Measurements from ENCODE around the gene TRIM25. TPM values are rescaled to one million over a fixed set of nuclear protein-coding genes. Genes with fewer than 3 reads are reported as not detected.

TRIM25 gene
- total and polyA plus RNA-seq, 2 of the 8 experiments (the other 6 are each of a cell fraction or from before 2014, with no cell fraction given), result 16.6 to 38.9 TPM

DNA sequence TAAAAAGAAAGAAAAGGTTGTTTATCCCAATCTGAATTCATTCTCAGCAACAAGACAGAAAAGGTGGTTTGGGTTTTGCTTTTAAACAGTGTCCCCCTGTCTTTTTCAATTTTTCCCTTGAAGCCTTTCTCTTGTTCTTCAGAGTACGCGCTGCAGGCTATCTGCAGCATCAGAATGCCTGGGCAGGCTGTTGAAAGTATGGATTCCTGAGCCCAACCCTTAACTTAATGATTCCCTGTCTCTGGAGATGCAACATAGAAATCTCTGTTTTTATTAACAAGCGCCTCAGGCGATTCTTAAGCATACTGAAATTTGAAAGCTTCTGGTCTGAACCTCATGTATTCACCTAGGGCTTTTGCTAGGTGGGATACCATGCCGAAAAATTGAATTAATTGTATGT lies 47.8 kb downstream of the TRIM25 start:
- H4K8ac ChIP-seq (ENCODE audit: extremely low read depth, insufficient read depth, low read length), result no peak overlapping the region
- DNase-seq (ENCODE audit: low read depth in 1 of 2, low spot score in 2 of 2), result no peak
- no peak for FAIRE-seq
- no peak overlapping the region for H4K91ac ChIP-seq (replicated peaks; ENCODE audit: insufficient read length, low read length)
- H3K27ac ChIP-seq (ENCODE audit: low read depth, low read length), result no peak overlapping the region
- no peak overlapping the region for H2BK5ac ChIP-seq (ENCODE audit: low read depth, low read length)
- no peaks in the 10 kb centered on the region for H3K4me1 ChIP-seq (replicated peaks in 1 of 4; ENCODE audit: control insufficient read depth in 3 of 4, insufficient read depth in 4 of 4, low read length in 3 of 4)
- H3K79me2 ChIP-seq (ENCODE audit: control insufficient read depth in 1 of 2, insufficient read depth in 2 of 2, low read length in 2 of 2), result no peaks in the 10 kb centered on the region
- H3K9me3 ChIP-seq (ENCODE audit: insufficient read depth in 2 of 2, low read depth in 1 of 2, low read length in 1 of 2), result no peaks in the 10 kb centered on the region
- no peak overlapping the region for H2BK120ac ChIP-seq (replicated peaks; ENCODE audit: low read depth, low read length)
- H3K14ac ChIP-seq (ENCODE audit: insufficient read length), result no peak overlapping the region
- H3K23me2 ChIP-seq (ENCODE audit: low read depth, low read length), result no peaks in the 10 kb centered on the region
- no peak overlapping the region for H4K5ac ChIP-seq (ENCODE audit: insufficient read length, low read depth, low read length)
- H3K56ac ChIP-seq (replicated peaks; ENCODE audit: insufficient read length, low read depth, low read length), result no peak overlapping the region
- 93% methylated on average over 5 of the region's 5 CpGs; no CpG with 5 or more reads in 1 of the 2 experiments for WGBS, 2 experiments (ENCODE audit: extremely low coverage in 1 of 2, insufficient coverage in 1 of 2, insufficient read length in 1 of 2, insufficient replicate concordance in 2 of 2, low coverage in 1 of 2, low lambda C conversion rate in 2 of 2, missing lambda C conversion rate in 1 of 2)
- no peaks in the 10 kb centered on the region for H4K20me1 ChIP-seq (replicated peaks in 1 of 2; ENCODE audit: control insufficient read depth in 1 of 2, insufficient read depth in 2 of 2, low read length in 2 of 2)
- H2BK12ac ChIP-seq (ENCODE audit: low read depth, low read length), result no peak overlapping the region
- no peaks in the 10 kb centered on the region for H3K79me1 ChIP-seq (ENCODE audit: low read depth, low read length)
- H3K23ac ChIP-seq (ENCODE audit: insufficient read length), result no peak overlapping the region
- no peak overlapping the region for H3K4me3 ChIP-seq (ENCODE audit: extremely low read depth in 1 of 4, insufficient read depth in 2 of 4, low read depth in 3 of 4, low read length in 4 of 4)
- H3K36me3 ChIP-seq (ENCODE audit: control insufficient read depth in 2 of 4, insufficient read depth in 4 of 4, low read length in 3 of 4), result peaks cover 0 to 6% (median 3%) of the 10 kb centered on the region in 4 experiments; a peak in 5 of 8 replicates
- no peaks in the 10 kb centered on the region for H3K27me3 ChIP-seq (replicated peaks in 1 of 4; ENCODE audit: control insufficient read depth in 3 of 4, extremely low read depth in 1 of 4, insufficient read depth in 3 of 4, low read length in 3 of 4)
- POLR2A ChIA-PET (ENCODE audit: partially characterized antibody), result interaction anchor here (1.2 kb wide), 1 partner anchor 16 kb away, joined by 3 read pairs; no protein-coding TSS in a partner anchor
- H2AFZ ChIP-seq (ENCODE audit: low read length), result no peak overlapping the region
- CTCF ChIA-PET (ENCODE audit: partially characterized antibody), result interaction anchor here (1.0 to 1.5 kb wide), 2 partner anchors 46 to 80 kb away, joined by 3 to 4 read pairs; no protein-coding TSS in a partner anchor
- H2AK5ac ChIP-seq (ENCODE audit: low read depth, low read length), result no peak overlapping the region
- H3K18ac ChIP-seq (ENCODE audit: extremely low read depth, low read length), result no peak overlapping the region
- no peak overlapping the region for H3K4ac ChIP-seq (replicated peaks; ENCODE audit: insufficient read length, low read depth, low read length)
- no peak overlapping the region for H2BK15ac ChIP-seq (ENCODE audit: low read length)
- no peak overlapping the region for H3K9ac ChIP-seq (replicated peaks in 1 of 4; ENCODE audit: extremely low read depth in 1 of 4, low read depth in 3 of 4, low read length in 3 of 4)
- H3K4me2 ChIP-seq (ENCODE audit: insufficient read depth in 1 of 2, low read depth in 2 of 2, low read length in 2 of 2), result no peak overlapping the region
- no peak overlapping the region for H2BK20ac ChIP-seq (ENCODE audit: low read length)
- TF ChIP-seq BCL11A (IDR thresholded peaks at IDR 0.05; ENCODE audit: low read depth in 2 of 2, low read length in 2 of 2), result no peak
- TF ChIP-seq, protein P1, sequence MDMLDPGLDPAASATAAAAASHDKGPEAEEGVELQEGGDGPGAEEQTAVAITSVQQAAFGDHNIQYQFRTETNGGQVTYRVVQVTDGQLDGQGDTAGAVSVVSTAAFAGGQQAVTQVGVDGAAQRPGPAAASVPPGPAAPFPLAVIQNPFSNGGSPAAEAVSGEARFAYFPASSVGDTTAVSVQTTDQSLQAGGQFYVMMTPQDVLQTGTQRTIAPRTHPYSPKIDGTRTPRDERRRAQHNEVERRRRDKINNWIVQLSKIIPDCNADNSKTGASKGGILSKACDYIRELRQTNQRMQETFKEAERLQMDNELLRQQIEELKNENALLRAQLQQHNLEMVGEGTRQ (IDR thresholded peaks at IDR 0.05; ENCODE audit: low read length), result no peak
- TF ChIP-seq, protein P2, sequence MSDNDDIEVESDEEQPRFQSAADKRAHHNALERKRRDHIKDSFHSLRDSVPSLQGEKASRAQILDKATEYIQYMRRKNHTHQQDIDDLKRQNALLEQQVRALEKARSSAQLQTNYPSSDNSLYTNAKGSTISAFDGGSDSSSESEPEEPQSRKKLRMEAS (IDR thresholded peaks at IDR 0.05), result no peak
- TF ChIP-seq MAFK (IDR thresholded peaks at IDR 0.05; ENCODE audit: low read depth, low read length), result no peak
- TF ChIP-seq CREB1 (IDR thresholded peaks at IDR 0.05), result no peak
- TF ChIP-seq YY1 (IDR thresholded peaks at IDR 0.05; ENCODE audit: low read depth, low read length), result no peak
- TF ChIP-seq, protein P3, sequence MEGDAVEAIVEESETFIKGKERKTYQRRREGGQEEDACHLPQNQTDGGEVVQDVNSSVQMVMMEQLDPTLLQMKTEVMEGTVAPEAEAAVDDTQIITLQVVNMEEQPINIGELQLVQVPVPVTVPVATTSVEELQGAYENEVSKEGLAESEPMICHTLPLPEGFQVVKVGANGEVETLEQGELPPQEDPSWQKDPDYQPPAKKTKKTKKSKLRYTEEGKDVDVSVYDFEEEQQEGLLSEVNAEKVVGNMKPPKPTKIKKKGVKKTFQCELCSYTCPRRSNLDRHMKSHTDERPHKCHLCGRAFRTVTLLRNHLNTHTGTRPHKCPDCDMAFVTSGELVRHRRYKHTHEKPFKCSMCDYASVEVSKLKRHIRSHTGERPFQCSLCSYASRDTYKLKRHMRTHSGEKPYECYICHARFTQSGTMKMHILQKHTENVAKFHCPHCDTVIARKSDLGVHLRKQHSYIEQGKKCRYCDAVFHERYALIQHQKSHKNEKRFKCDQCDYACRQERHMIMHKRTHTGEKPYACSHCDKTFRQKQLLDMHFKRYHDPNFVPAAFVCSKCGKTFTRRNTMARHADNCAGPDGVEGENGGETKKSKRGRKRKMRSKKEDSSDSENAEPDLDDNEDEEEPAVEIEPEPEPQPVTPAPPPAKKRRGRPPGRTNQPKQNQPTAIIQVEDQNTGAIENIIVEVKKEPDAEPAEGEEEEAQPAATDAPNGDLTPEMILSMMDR (IDR thresholded peaks at IDR 0.05; ENCODE audit: control extremely low read depth in 1 of 3, insufficient read depth in 1 of 3, low read depth in 1 of 3, low read length in 3 of 3), result no peak
- TF ChIP-seq RFX5 (IDR thresholded peaks at IDR 0.05; ENCODE audit: borderline replicate concordance, low read depth, low read length), result no peak
- no peak for TF ChIP-seq RNF2 (IDR thresholded peaks at IDR 0.05; ENCODE audit: borderline replicate concordance, low read depth, low read length, missing control alignments, poor library complexity, severe bottlenecking)
- no peak for TF ChIP-seq KDM4A (IDR thresholded peaks at IDR 0.05; ENCODE audit: low read depth, low read length, severe bottlenecking)

Measured in H1 (cell line).